WI38 (cell line): ENCODE results near the gene GCN1.

Experiments used
- H3K4me3 ChIP-seq: 2 replicates; pipeline ENCODE4 v1.5.1; 2011; ENCODE audit warnings: low read depth, mild to moderate bottlenecking, control low read depth, low read length
- CTCF ChIP-seq: IDR thresholded peaks from 2 replicates; pipeline ENCODE4 v1.5.1; 2012; ENCODE audit warnings: low read depth, mild to moderate bottlenecking, control low read depth, low read length

GCN1 gene

DNA sequence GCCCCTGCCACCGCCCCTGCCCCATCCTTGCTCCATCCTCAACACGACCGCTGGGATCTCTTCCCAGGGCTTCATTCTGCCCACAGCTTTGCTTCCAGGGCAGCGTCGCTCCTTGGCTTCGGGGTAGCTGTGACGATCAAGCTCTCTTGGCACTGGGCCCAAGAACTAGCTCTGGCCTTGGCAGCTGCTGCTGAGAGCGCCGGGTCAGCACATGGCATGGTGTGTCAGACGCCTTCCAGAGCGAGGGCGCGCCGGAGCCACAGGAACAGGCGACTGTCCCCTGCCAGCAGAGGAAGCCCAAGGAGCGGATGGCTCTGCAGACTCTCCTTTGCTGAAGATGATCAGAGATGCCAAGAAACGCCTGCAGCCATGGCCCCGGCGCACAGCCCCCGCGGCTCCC is 93.9 kb downstream of the GCN1 start:
- H3K4me3 ChIP-seq: no peak overlapping the region
- no peak for TF ChIP-seq CTCF

DNA sequence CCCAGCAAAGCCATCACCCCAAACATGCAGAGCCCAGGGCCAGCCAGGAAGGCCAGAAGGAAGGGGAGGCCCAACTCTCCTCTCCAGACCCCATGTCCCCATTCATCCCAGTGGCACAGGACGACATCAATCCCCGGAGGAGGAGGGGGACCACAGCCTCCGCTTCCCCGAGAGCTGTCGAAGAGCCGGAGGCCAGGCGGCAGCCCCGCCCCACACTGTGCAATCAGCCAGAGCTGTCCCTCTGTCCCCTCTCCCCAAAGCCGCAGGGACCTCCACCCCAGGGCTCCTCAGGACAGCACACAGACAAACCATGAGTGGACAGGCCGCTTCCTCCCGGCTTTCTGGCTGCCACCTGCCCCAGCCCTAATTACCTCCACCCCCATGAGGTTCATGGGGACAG is 94.8 kb downstream of the GCN1 start:
- TF ChIP-seq CTCF: no peak
- H3K4me3 ChIP-seq: no peak overlapping the region

DNA sequence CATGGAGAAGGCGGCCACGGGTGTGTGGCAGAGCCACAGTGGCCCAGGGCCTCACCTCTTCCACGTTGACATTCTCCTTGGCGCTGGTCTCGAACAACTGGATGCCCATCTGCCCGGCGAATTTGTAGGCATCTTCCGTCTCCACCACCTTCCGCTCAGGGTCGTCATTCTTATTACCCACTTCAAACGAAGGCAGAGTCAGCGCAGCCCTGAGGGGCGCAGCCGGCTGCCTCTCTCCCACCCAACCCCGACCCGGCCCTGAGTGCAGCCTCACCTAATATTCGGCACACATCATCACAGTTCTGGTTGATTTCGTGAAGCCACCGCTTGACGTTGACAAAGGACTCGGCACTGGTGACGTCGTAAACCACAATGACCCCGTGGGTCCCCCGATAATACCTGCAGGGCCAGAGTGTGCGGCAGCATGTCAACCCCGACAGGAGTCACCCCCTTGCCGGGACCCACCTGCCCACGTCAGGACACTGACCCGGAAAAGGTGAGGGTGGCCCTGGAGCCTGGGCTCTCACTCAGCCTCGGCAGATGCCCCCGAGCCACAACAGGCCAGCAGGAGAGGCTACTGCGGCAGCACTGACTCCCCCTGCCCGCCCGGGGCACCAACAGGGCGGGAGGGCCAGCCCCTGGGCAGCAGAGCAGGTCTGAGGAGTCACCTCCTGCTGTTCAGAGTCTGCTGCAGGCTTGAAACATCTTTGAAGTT is 95.6 kb downstream of the GCN1 start:
- TF ChIP-seq CTCF: no peak
- no peak overlapping the region for H3K4me3 ChIP-seq

DNA sequence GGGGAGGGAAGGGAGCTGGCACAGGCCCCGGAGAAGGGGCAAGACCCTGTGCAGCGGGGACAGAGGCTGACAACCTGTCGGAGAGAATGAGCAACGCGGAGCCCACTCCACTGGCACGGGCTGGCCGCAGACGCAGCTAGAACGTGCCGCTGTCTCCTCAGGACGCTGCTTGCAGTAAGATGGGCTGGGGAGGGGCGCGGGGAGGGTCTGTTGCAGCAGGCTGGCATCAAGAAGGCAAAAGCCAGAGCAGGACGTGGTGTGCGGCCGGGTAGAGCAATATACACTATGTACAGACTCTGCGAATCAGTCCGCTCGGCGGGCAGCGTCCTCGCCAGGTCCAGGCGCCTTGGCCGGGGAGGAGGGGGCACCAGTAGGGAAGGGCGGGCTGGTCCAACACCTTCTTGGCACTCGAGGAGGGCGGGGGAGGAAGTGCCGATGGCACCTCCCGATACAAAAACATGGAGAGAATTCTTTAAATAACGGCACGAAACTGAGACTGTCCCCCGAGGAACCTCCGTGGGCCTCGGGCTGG is 97.8 kb downstream of the GCN1 start:
- TF ChIP-seq CTCF: no peak
- H3K4me3 ChIP-seq: no peak overlapping the region

GRCh38 chr12:120095736-120096135 is 98.8 kb downstream of the GCN1 start:
- H3K4me3 ChIP-seq: no peak overlapping the region
- TF ChIP-seq CTCF: no peak

DNA sequence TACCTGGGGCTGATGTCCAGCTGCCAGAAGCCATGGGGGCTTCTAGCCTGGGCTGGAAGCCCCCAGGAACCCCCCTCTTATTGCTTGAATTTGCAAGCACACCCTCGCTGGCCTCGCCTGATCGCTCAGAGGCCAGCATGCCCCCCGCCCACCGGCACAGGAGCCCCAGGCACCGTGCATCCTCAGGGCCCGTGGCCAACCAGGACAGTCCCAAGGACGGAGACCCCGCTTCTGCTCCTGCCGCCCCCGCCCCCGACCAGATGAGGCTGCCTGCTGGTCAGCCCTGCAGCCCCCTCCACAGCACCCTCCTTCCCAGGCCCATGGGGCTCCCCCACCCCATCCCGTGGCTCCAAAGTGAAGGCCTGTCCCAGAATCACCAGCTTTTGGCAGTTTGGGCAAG is 99.2 kb downstream of the GCN1 start:
- no peak overlapping the region for H3K4me3 ChIP-seq
- TF ChIP-seq CTCF: no peak

- H3K4me3 ChIP-seq: no peak overlapping the region
- no peak for TF ChIP-seq CTCF
These were observed 100.0 kb downstream of the GCN1 start for GRCh38 chr12:120094485-120094884.
